Stimulated activated CD4-positive, alpha-beta T cell treated with anti-CD3 and anti-CD28 coated beads, Interleukin-1b, Interleukin-23, amount 100 ng/mL, for 1 hour (primary cell): Measurements from ENCODE around the gene TPSG1.
"Not testable (repeated sequence)": the region's sequence is repeated elsewhere in the genome, so short reads cannot be mapped to it uniquely, and the experiment has no call there.

Source experiments
- DNase-seq, 2 donors: peaks; one replicate each; pipeline ENCODE4 v3.0.0-alpha.2; 2020; ENCODE audit warnings: low read depth in 2 of 2

The TPSG1 gene

GRCh38 chr16:1215574-1216295 is 9.3 kb downstream of the TPSG1 start:
- no peak for DNase-seq

DNA sequence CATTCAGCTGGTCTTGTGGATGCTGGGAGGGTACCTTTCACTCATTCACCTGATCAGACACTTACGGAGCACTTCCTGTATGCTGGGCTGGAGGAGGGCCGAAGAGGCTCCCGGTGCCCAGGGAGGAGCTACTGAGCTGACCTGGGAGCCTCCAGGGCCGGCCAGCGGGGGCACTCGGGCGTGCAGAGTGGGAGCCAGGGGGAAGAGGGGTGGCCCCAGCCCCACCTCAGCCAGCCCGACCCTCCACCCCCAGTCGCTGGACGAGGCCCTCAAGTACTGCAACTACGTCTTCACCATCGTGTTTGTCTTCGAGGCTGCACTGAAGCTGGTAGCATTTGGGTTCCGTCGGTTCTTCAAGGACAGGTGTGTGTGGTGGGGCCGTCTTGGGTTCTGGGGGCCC is 10.3 kb downstream of the TPSG1 start:
- DNase-seq: no peak

- no peak for DNase-seq
These were observed 11.2 kb downstream of the TPSG1 start for GRCh38 chr16:1213796-1214372.

DNA sequence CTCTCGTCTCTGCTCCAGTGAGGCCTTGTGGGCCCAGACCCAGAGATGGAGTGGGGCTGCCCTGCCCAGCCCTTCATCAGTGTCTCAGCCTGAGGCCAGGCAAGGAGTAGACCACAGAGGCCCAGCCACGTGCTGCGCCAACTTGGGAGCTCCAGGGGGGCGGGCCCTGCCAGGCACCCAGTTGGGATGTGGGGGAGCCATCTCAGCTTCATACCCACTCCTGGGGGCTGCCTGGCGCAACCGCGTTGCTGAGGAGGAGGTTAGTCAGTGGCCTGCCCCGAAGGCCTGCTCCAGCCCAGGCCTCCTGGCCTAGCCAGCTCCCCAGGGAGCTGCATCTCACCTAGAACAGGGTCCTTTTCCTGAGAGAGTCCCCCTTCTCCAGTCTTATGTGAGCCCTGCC is 11.8 kb downstream of the TPSG1 start:
- DNase-seq: no peak

DNA sequence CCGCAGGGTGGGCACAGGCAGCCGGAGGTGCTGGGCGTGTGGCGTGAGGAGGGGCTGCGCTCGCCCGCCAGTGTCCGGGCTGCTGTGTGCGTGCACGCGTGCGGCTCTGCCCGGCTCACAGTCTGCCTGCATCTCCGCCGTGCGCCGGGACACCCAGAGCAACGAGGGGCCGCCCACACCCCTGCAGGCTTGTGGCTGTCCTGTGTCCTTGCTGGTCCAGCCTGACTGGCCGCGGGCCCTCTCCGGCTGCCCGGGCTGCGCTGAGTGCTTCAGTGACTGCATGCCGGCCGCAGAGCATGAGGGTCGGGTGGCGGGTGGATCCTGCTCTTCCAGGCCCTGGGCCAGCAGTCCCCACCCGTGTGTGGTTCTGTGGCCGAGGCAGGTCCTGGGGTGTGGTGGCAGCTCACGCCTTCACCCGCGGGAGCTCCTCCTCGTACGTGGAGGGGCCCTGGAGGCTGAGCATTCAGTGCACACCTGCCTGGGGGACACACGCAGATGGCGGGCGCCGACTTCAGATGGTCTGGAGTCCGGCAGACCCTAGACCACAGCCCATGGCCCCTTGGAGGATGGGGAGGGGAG is 12.4 kb downstream of the TPSG1 start:
- no peak for DNase-seq

- DNase-seq: no peak
These were observed 13.4 kb downstream of the TPSG1 start for GRCh38 chr16:1211451-1212268.

DNA sequence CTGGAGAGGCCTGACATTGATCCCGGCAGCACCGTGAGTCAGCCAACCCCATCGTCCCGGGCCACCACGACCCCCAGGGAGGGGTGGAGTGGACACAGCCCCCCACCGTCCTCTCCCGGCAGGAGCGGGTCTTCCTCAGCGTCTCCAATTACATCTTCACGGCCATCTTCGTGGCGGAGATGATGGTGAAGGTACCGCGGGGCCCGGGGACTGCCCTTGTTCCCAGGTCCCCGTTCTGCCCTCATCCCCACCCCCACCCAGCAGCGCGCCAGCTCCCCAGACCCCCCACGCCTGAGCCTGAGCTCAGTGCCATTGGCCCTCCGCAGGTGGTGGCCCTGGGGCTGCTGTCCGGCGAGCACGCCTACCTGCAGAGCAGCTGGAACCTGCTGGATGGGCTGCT is 14.6 kb downstream of the TPSG1 start:
- no peak for DNase-seq

DNA sequence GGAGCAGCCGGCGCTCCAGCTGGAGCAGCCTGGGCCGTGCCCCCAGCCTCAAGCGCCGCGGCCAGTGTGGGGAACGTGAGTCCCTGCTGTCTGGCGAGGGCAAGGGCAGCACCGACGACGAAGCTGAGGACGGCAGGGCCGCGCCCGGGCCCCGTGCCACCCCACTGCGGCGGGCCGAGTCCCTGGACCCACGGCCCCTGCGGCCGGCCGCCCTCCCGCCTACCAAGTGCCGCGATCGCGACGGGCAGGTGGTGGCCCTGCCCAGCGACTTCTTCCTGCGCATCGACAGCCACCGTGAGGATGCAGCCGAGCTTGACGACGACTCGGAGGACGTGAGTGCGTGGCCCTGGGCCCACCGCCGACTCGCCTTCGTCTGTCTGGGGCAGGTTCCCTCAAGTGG is 16.0 kb downstream of the TPSG1 start:
- DNase-seq: no peak

GRCh38 chr16:1208239-1208830 is 16.7 kb downstream of the TPSG1 start:
- no peak for DNase-seq

DNA sequence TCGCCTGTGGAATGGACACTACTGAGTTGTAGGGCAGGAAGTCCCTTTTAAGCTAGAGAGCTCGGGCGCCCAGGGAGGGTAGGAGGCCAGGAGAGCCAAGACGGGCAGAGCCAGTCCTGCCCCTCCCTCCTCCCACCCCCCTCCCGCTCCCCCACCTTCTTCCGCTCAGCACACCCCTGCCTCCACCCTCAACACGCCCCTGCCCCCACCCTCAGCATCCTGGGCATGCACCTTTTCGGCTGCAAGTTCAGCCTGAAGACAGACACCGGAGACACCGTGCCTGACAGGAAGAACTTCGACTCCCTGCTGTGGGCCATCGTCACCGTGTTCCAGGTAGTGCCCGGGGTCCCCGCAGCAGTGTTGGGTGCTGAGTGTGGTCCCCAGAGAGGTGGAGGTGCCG is 18.3 kb downstream of the TPSG1 start:
- no peak for DNase-seq

- DNase-seq: no peak
These were observed 18.7 kb downstream of the TPSG1 start for GRCh38 chr16:1206326-1206725.

DNA sequence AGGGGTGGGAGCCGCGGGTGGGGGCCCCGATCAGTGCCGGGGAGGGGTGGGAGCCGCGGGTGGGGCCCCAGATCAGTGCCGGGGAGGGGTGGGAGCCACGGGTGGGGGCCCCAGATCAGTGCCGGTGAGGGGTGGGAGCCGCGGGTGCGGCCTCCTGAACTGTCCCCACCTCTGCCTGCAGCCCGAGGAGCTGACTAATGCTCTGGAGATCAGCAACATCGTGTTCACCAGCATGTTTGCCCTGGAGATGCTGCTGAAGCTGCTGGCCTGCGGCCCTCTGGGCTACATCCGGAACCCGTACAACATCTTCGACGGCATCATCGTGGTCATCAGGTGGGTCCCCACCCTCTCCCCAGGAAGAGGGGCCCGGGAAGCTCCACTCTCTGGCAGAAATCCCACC is 20.1 kb downstream of the TPSG1 start:
- DNase-seq: no peak

DNA sequence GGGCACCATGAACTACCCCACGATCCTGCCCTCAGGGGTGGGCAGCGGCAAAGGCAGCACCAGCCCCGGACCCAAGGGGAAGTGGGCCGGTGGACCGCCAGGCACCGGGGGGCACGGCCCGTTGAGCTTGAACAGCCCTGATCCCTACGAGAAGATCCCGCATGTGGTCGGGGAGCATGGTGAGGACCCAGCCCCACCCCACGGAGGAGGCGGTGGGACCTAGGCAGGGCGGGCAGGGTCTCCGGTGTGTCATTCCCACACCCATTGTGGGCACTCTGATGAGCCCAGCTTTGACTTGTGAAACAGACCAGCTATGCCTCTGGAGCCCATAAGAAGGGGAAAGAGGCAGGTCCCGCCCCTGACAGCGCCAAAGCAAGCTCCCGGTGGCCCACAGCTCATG is 22.8 kb downstream of the TPSG1 start:
- DNase-seq: no peak

GRCh38 chr16:1201444-1201843 is 23.6 kb downstream of the TPSG1 start:
- no peak for DNase-seq

GRCh38 chr16:1200014-1200627 is 24.9 kb downstream of the TPSG1 start:
- no peak for DNase-seq

DNA sequence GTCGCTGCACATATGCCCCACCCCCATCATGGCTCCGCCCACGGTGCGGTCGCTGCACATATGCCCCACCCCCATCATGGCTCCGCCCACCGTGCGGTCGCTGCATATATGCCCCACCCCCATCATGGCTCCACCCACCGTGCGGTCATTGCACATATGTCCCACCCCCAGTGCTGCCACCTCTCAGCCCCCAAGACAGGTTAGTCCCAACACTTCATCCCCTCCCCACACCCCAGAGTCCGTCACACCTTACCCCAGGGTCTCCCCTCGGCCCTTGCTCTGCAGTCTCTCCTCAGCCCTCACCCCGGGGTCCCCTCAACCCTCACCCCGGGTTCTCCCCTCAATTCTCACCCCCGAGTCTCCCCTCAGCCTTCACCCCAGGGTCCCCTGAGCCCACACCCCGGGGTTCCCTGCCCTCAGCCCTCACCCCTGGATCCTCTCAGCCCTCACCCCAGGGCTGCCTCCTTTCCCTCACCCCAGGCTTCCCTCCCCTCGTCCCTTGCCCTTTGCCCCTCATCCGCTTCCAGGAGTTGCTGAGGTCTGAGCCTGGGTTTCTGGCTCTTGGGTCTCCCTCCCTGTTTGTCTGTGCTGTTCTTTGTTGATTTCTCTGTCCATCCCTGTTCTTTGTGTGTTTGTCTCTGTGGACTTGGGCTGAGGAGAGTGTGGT is 25.6 kb downstream of the TPSG1 start:
- DNase-seq: no peak

GRCh38 chr16:1198671-1199346 is 26.3 kb downstream of the TPSG1 start:
- DNase-seq: not testable (repeated sequence)

DNA sequence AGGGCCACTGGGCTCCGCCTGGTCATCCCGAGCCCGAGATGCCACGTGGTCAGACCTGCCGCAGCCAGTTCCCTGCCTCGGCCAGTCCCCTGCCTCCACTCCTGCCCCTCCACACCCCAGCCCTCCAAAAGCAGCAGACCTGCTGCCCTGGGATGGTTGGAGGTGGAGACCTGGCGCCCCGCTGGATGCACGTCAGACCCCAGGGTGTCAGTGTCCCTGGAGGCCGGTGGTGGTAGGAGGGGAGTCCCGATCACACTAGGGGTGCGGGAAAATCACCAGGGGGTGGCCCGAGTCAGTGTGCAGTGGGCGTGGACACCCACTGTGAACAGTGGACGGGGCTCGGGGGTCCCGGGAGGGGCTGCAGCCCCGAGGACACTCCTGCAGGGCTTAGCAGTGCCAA is 26.9 kb downstream of the TPSG1 start:
- no peak for DNase-seq

GRCh38 chr16:1197237-1197866 is 27.7 kb downstream of the TPSG1 start:
- DNase-seq: no peak

DNA sequence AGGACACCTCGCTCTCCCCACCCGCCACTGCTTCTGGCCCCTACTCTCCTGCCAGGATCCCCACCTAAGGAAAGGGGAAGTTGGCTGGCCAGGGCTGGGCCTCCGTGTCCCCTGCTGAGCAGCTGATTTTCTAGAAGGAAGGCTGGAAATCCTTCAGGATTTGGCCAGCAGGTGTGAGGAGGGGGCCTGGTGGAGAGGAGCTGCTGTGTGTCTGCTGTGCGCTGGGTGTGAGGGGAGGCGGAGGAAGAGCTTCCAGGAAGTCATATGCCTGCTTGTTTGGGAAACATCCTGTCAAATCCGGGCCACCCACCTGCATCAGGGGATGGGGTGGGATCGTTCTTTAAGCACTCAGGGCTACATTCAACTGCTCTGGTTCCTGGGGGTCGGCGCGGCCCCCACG is 28.6 kb downstream of the TPSG1 start:
- no peak for DNase-seq
